ENCODE results near the gene DCBLD1. TPM values are rescaled to one million over a fixed set of nuclear protein-coding genes. Genes with fewer than 3 reads are reported as not detected.

Gene DCBLD1
- total RNA-seq, 1 experiment from 2014 or later = 11.2 TPM

DNA sequence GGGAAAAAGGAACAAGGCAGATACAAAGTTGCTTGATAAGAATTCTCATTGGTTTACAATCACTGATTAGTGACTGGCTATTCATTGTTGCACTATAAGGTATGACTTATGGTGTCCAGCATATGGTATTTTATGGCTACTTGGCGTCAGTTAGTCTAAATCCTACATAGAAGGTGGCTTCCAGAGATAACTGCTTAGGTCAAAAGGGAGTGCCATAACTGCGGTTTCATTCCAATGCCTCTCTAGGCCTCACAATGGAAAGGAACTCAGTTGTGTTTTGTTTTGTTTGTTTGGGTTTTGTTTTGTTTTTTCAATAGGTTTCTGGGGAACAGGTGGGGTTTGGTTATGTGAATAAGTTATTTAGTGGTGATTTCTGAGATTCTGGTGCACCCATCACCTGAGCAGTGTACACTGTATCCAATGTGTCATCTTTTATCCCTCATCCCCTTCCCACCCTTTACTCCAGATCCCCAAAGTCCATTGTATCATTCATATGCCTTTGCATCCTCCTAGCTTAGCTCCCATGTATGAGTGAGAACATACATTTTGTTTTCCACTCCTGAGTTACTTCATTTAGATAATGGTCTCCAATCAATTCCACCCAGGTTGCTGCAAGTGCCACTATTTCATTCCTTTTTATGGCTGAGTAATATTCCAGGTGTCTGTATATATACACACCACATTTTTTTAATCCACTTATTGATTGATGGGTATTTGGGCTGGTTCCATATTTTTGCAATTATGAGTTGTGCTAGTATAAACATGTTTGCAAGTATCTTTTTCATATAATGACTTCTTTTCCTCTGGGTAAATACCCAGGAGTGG, 112.8 kb downstream of the DCBLD1 start:
- ChIA-PET POLR2A (no interaction called here), CTCF (no interaction called here)
- no peak overlapping the region for H3K27ac Mint-ChIP-seq
- H3K36me3 Mint-ChIP-seq = peaks cover 42% of the 10 kb centered on the region
- no peak for ATAC-seq
- H3K9me3 Mint-ChIP-seq = peaks cover 31% of the 10 kb centered on the region
- no peaks in the 10 kb centered on the region for H3K27me3 Mint-ChIP-seq (ENCODE audit: low read depth)
- no peak overlapping the region for H3K4me3 Mint-ChIP-seq
- TF ChIP-seq TCF7 (CRISPR knock-in tag; IDR thresholded peaks at IDR 0.05; ENCODE audit: low read depth) (no peak), JUN (CRISPR knock-in tag; IDR thresholded peaks at IDR 0.05) (no peak), ZBTB21 (CRISPR knock-in tag; IDR thresholded peaks at IDR 0.05; ENCODE audit: borderline replicate concordance) (no peak), OVOL2 (CRISPR knock-in tag; IDR thresholded peaks at IDR 0.05; ENCODE audit: borderline replicate concordance) (no peak), SP1 (CRISPR knock-in tag; conservative IDR thresholded peaks at IDR 0.05) (no peak), ZNF671 (CRISPR knock-in tag; IDR thresholded peaks at IDR 0.05) (no peak), MXD4 (CRISPR knock-in tag; IDR thresholded peaks at IDR 0.05; ENCODE audit: borderline replicate concordance) (no peak), ZSCAN18 (CRISPR knock-in tag; IDR thresholded peaks at IDR 0.05) (no peak)
- TF ChIP-seq, protein P1, sequence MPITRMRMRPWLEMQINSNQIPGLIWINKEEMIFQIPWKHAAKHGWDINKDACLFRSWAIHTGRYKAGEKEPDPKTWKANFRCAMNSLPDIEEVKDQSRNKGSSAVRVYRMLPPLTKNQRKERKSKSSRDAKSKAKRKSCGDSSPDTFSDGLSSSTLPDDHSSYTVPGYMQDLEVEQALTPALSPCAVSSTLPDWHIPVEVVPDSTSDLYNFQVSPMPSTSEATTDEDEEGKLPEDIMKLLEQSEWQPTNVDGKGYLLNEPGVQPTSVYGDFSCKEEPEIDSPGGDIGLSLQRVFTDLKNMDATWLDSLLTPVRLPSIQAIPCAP (CRISPR knock-in tag; IDR thresholded peaks at IDR 0.05) = no peak
- TF ChIP-seq, protein P2, sequence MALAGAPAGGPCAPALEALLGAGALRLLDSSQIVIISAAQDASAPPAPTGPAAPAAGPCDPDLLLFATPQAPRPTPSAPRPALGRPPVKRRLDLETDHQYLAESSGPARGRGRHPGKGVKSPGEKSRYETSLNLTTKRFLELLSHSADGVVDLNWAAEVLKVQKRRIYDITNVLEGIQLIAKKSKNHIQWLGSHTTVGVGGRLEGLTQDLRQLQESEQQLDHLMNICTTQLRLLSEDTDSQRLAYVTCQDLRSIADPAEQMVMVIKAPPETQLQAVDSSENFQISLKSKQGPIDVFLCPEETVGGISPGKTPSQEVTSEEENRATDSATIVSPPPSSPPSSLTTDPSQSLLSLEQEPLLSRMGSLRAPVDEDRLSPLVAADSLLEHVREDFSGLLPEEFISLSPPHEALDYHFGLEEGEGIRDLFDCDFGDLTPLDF (CRISPR knock-in tag; IDR thresholded peaks at IDR 0.05) = no peak
- TF ChIP-seq, protein P3, sequence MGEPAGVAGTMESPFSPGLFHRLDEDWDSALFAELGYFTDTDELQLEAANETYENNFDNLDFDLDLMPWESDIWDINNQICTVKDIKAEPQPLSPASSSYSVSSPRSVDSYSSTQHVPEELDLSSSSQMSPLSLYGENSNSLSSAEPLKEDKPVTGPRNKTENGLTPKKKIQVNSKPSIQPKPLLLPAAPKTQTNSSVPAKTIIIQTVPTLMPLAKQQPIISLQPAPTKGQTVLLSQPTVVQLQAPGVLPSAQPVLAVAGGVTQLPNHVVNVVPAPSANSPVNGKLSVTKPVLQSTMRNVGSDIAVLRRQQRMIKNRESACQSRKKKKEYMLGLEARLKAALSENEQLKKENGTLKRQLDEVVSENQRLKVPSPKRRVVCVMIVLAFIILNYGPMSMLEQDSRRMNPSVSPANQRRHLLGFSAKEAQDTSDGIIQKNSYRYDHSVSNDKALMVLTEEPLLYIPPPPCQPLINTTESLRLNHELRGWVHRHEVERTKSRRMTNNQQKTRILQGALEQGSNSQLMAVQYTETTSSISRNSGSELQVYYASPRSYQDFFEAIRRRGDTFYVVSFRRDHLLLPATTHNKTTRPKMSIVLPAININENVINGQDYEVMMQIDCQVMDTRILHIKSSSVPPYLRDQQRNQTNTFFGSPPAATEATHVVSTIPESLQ (CRISPR knock-in tag; IDR thresholded peaks at IDR 0.05) = no peak
- TF ChIP-seq, protein P4, sequence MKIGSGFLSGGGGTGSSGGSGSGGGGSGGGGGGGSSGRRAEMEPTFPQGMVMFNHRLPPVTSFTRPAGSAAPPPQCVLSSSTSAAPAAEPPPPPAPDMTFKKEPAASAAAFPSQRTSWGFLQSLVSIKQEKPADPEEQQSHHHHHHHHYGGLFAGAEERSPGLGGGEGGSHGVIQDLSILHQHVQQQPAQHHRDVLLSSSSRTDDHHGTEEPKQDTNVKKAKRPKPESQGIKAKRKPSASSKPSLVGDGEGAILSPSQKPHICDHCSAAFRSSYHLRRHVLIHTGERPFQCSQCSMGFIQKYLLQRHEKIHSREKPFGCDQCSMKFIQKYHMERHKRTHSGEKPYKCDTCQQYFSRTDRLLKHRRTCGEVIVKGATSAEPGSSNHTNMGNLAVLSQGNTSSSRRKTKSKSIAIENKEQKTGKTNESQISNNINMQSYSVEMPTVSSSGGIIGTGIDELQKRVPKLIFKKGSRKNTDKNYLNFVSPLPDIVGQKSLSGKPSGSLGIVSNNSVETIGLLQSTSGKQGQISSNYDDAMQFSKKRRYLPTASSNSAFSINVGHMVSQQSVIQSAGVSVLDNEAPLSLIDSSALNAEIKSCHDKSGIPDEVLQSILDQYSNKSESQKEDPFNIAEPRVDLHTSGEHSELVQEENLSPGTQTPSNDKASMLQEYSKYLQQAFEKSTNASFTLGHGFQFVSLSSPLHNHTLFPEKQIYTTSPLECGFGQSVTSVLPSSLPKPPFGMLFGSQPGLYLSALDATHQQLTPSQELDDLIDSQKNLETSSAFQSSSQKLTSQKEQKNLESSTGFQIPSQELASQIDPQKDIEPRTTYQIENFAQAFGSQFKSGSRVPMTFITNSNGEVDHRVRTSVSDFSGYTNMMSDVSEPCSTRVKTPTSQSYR (CRISPR knock-in tag; IDR thresholded peaks at IDR 0.05) = no peak
- 0 out of 2 replicates have a peak, but pooled peaks cover 3% of the 10 kb centered on the region for H3K4me1 Mint-ChIP-seq
- no peak for DNase-seq (ENCODE audit: low spot score)

GRCh38 chr6:117597755-117598154, 115.3 kb downstream of the DCBLD1 start:
- H3K27ac Mint-ChIP-seq = no peak overlapping the region
- peaks cover 42% of the 10 kb centered on the region for H3K36me3 Mint-ChIP-seq
- ATAC-seq (no peak), DNase-seq (ENCODE audit: low spot score) (no peak)
- peaks cover 31% of the 10 kb centered on the region for H3K9me3 Mint-ChIP-seq
- CTCF ChIA-PET = interaction anchor here (0.7 kb wide), 1 partner anchor 148 kb away, joined by 3 read pairs; no protein-coding TSS in a partner anchor
- H3K4me3 Mint-ChIP-seq = no peak overlapping the region
- H3K4me1 Mint-ChIP-seq = peaks cover 13% of the 10 kb centered on the region
- POLR2A ChIA-PET = no interaction called here
- no peaks in the 10 kb centered on the region for H3K27me3 Mint-ChIP-seq (ENCODE audit: low read depth)
- TF ChIP-seq, protein P5, sequence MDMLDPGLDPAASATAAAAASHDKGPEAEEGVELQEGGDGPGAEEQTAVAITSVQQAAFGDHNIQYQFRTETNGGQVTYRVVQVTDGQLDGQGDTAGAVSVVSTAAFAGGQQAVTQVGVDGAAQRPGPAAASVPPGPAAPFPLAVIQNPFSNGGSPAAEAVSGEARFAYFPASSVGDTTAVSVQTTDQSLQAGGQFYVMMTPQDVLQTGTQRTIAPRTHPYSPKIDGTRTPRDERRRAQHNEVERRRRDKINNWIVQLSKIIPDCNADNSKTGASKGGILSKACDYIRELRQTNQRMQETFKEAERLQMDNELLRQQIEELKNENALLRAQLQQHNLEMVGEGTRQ (CRISPR knock-in tag; IDR thresholded peaks at IDR 0.05) = no peak
- no peak for TF ChIP-seq FOXJ3 (CRISPR knock-in tag; IDR thresholded peaks at IDR 0.05; ENCODE audit: borderline replicate concordance)
- TF ChIP-seq, protein P3 (CRISPR knock-in tag; IDR thresholded peaks at IDR 0.05) = no peak
- TF ChIP-seq SP1 (CRISPR knock-in tag; conservative IDR thresholded peaks at IDR 0.05) = no peak
- TF ChIP-seq MXD4 (CRISPR knock-in tag; IDR thresholded peaks at IDR 0.05; ENCODE audit: borderline replicate concordance) = no peak
- no peak for TF ChIP-seq ZNF263 (CRISPR knock-in tag; IDR thresholded peaks at IDR 0.05; ENCODE audit: low read depth)
- TF ChIP-seq IRF2 (CRISPR knock-in tag; IDR thresholded peaks at IDR 0.05; ENCODE audit: borderline replicate concordance, low read depth) = no peak
- no peak for TF ChIP-seq ELF4 (CRISPR knock-in tag; IDR thresholded peaks at IDR 0.05; ENCODE audit: low read depth)
- no peak for TF ChIP-seq SMAD3 (CRISPR knock-in tag; IDR thresholded peaks at IDR 0.05; ENCODE audit: borderline replicate concordance)
- TF ChIP-seq ZNF317 (CRISPR knock-in tag; IDR thresholded peaks at IDR 0.05; ENCODE audit: borderline replicate concordance, low read depth) = no peak
